Fibroblast of lung (primary cell): ENCODE results near the gene C7orf57.

Experiments
- EZH2 ChIP-seq: IDR thresholded peaks from 2 replicates; pipeline ENCODE4 v1.5.1; 2012; ENCODE audit warnings: low read length, control low read depth, mild to moderate bottlenecking; ENCODE audit errors: missing control alignments
- TF ChIP-seq, protein P1 (sequence below), 2 donors: IDR thresholded peaks in 1 of 2; conservative IDR thresholded peaks in 1 of 2; 1 replicate in 1 of 2; 2 replicates in 1 of 2; pipeline ENCODE4 v1.5.1; 2011 to 2012; ENCODE audit warnings: low read length in 2 of 2, control low read depth in 1 of 2, inconsistent platforms in 1 of 2, low read depth in 1 of 2, mild to moderate bottlenecking in 1 of 2

DNA sequence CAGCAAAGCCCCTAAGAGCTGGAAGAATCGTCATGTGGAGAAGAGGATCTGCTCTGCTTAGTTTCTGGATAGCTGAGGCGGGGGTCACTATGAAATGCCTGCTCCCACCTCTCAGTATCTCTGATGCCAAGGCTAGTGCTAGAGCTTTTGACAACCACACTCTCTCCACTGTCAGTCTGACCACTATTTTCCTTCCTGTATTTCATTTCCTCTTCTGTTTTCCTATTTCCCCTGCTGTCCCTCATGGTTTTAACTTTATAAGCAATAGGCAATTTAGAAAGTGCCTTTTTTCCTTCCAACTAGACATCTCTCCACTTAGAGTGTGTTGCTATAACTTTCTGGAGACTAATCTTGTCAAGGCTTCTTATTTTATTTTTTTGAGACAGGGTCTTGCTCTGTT lies 23.6 kb downstream of the C7orf57 start:
- no peak for TF ChIP-seq EZH2
- TF ChIP-seq, protein P1, sequence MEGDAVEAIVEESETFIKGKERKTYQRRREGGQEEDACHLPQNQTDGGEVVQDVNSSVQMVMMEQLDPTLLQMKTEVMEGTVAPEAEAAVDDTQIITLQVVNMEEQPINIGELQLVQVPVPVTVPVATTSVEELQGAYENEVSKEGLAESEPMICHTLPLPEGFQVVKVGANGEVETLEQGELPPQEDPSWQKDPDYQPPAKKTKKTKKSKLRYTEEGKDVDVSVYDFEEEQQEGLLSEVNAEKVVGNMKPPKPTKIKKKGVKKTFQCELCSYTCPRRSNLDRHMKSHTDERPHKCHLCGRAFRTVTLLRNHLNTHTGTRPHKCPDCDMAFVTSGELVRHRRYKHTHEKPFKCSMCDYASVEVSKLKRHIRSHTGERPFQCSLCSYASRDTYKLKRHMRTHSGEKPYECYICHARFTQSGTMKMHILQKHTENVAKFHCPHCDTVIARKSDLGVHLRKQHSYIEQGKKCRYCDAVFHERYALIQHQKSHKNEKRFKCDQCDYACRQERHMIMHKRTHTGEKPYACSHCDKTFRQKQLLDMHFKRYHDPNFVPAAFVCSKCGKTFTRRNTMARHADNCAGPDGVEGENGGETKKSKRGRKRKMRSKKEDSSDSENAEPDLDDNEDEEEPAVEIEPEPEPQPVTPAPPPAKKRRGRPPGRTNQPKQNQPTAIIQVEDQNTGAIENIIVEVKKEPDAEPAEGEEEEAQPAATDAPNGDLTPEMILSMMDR (conservative IDR thresholded peaks at IDR 0.05 in 1 of 2, IDR thresholded peaks at IDR 0.05 in 1 of 2; ENCODE audit: low read depth in 1 of 2, low read length in 2 of 2): no peak
